NOMO-1 treated with dmso at 0.1 percent for 144 hours (cell line): ENCODE measurements around the gene NIPA2.

ENCODE experiments used
- DNase-seq: peaks from one replicate; lab custom pipeline; 2025; ENCODE audit not compliant: unreplicated experiment; lab: John Stamatoyannopoulos, UW

NIPA2 gene

GRCh38 chr15:22831473-22831872 lies 7.0 kb upstream of the NIPA2 start:
- DNase-seq = no peak

- no peak for DNase-seq
Measured at GRCh38 chr15:22839046-22839695, 705 bp downstream of the NIPA2 start.

- DNase-seq = no peak
Measured at GRCh38 chr15:22844421-22845288, 6.2 kb downstream of the NIPA2 start.

GRCh38 chr15:22845289-22845900 lies 6.9 kb downstream of the NIPA2 start:
- DNase-seq = no peak

GRCh38 chr15:22846073-22846472 lies 7.6 kb downstream of the NIPA2 start:
- no peak for DNase-seq

- no peak for DNase-seq
Measured at GRCh38 chr15:22850055-22850454, 11.6 kb downstream of the NIPA2 start.

GRCh38 chr15:22851513-22851912 lies 13.0 kb downstream of the NIPA2 start:
- DNase-seq = no peak

GRCh38 chr15:22855791-22856190 lies 17.3 kb downstream of the NIPA2 start:
- no peak for DNase-seq

GRCh38 chr15:22856659-22857058 lies 18.2 kb downstream of the NIPA2 start:
- no peak for DNase-seq

- no peak for DNase-seq
Measured at GRCh38 chr15:22861161-22861560, 22.7 kb downstream of the NIPA2 start.

- DNase-seq = no peak
Measured at GRCh38 chr15:22863356-22863755, 24.9 kb downstream of the NIPA2 start.

- no peak for DNase-seq
Measured at GRCh38 chr15:22866079-22866478, 27.6 kb downstream of the NIPA2 start.

- DNase-seq = no peak
Measured at GRCh38 chr15:22867886-22868285, 29.4 kb downstream of the NIPA2 start.

GRCh38 chr15:22868495-22868894 lies 30.0 kb downstream of the NIPA2 start:
- no peak for DNase-seq

GRCh38 chr15:22868928-22869327 lies 30.5 kb downstream of the NIPA2 start:
- DNase-seq = no peak

- no peak for DNase-seq
Measured at GRCh38 chr15:22869856-22870255, 31.4 kb downstream of the NIPA2 start.

- DNase-seq = no peak
Measured at GRCh38 chr15:22870865-22871264, 32.4 kb downstream of the NIPA2 start.

- no peak for DNase-seq
Measured at GRCh38 chr15:22871481-22872086, 33.1 kb downstream of the NIPA2 start.

GRCh38 chr15:22872936-22873701 lies 34.7 kb downstream of the NIPA2 start:
- no peak for DNase-seq

- DNase-seq = no peak
Measured at GRCh38 chr15:22873841-22874240, 35.4 kb downstream of the NIPA2 start.

- no peak for DNase-seq
Measured at GRCh38 chr15:22874256-22874655, 35.8 kb downstream of the NIPA2 start.
